ENCODE data around the gene VAV3. TPM values are rescaled to one million over a fixed set of nuclear protein-coding genes. Genes with fewer than 3 reads are reported as not detected.

Gene VAV3
- total and polyA plus RNA-seq, 2 experiments from 2014 or later: under 0.01 to 0.24 TPM

GRCh38 chr1:107789817-107790524, 175.0 kb downstream of the VAV3 start:
- no peak for DNase-seq
- in situ Hi-C loops (cut with MboI): loop anchor here (5.0 kb wide), 1 partner anchor 337 kb away; no protein-coding TSS in a partner anchor
- no peak overlapping the region for H3K4me3 ChIP-seq
- H3K27ac ChIP-seq: no peak overlapping the region
- 93 to 94% methylated on average over 3 of the region's 3 CpGs for WGBS, 2 experiments (ENCODE audit: low coverage in 1 of 2, low lambda C conversion rate in 2 of 2, missing lambda C conversion rate in 2 of 2)
- TF ChIP-seq EZH2phosphoT487 (IDR thresholded peaks at IDR 0.05; ENCODE audit: insufficient read depth, low read depth) (no peak), EZH2 (IDR thresholded peaks at IDR 0.05; ENCODE audit: insufficient read depth, poor library complexity, severe bottlenecking) (no peak)
- no peaks in the 10 kb centered on the region for H3K36me3 ChIP-seq (ENCODE audit: low read depth)
- no peaks in the 10 kb centered on the region for H3K9me2 ChIP-seq (ENCODE audit: insufficient read depth)
- H3K79me2 ChIP-seq (ENCODE audit: insufficient read depth): no peaks in the 10 kb centered on the region
- H4K20me1 ChIP-seq (ENCODE audit: insufficient read depth): no peaks in the 10 kb centered on the region
- H2AFZ ChIP-seq: no peak overlapping the region
- no peaks in the 10 kb centered on the region for H3K4me1 ChIP-seq (ENCODE audit: insufficient read depth)
- peaks cover 4% of the 10 kb centered on the region; the same call in 1 of the 2 replicates for H3K27me3 ChIP-seq (replicated peaks; ENCODE audit: insufficient read depth)
- H3K9me3 ChIP-seq (ENCODE audit: low read depth): no peaks in the 10 kb centered on the region
- no peak overlapping the region for H3K4me2 ChIP-seq (ENCODE audit: unreplicated experiment)
- H3F3A ChIP-seq (ENCODE audit: insufficient read depth): no peaks in the 10 kb centered on the region
- no peak overlapping the region for H3K9ac ChIP-seq

DNA sequence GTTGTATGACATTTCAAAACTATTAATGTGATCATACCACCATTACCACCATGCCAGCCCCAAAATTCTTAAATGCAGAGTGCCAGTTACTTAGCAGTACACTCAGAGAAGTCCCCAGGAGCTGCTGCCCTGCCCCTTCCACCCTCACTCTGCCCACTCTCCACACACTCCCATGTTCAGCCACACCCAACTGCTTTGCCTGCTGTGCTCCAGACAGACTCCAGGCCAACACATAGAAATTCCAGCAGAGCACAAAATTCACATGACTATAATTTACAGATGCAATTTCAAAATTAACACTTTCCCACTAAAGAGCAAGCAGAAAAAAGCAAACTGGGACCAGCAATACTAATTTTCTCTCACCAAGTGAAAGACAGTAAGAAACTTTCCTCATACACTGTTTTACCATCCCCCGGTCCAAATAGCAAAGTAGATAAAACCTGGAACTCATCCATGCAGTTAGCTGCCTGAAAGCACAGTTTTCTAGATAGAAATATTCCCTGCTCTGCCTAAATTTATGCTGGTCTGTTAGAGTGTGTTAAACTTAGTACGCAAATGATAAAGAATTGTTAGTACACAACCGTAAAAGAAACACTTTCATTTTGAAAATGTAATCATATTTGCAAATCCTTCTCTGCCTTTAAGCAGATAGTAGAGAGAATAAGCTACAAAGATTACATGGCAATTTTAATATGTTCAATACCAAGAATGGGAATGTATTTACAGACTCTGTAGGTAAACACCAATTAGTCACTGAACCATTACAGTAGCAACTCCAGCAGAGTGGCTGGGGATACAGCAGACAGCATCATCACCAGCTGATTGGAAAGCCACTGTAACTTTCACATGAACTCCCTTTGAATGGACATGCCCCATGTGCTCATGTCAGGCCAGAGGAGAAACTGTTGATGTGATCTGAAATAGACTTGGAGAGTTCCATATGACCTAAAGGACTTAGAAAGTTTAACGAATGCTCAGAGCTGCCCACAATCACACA, 176.5 kb downstream of the VAV3 start:
- WGBS, 2 experiments (ENCODE audit: low coverage in 1 of 2, low lambda C conversion rate in 2 of 2, missing lambda C conversion rate in 2 of 2): 48 to 49% methylated on average over 4 of the region's 4 CpGs
- peak; percentile 16 for DNase-seq
- Histone ChIP-seq H3K27ac (no peak overlapping the region), H3K9ac (no peak overlapping the region), H3K9me2 (ENCODE audit: insufficient read depth) (no peaks in the 10 kb centered on the region), H2AFZ (0 out of 2 replicates have a peak overlapping the region, but pooled peaks have one; percentile 2), H3K27me3 (replicated peaks; ENCODE audit: insufficient read depth) (no peaks in the 10 kb centered on the region), H3K36me3 (ENCODE audit: low read depth) (no peaks in the 10 kb centered on the region), H3K4me2 (ENCODE audit: unreplicated experiment) (no peak overlapping the region), H3K4me1 (ENCODE audit: insufficient read depth) (no peaks in the 10 kb centered on the region), H3K9me3 (ENCODE audit: low read depth) (no peaks in the 10 kb centered on the region), H3K79me2 (ENCODE audit: insufficient read depth) (no peaks in the 10 kb centered on the region), H4K20me1 (ENCODE audit: insufficient read depth) (no peaks in the 10 kb centered on the region), H3K4me3 (0 out of 2 replicates have a peak overlapping the region, but pooled peaks have one; percentile 18), H3F3A (ENCODE audit: insufficient read depth) (no peaks in the 10 kb centered on the region)
- TF ChIP-seq EZH2 (IDR thresholded peaks at IDR 0.05; ENCODE audit: insufficient read depth, poor library complexity, severe bottlenecking) (no peak), EZH2phosphoT487 (IDR thresholded peaks at IDR 0.05; ENCODE audit: insufficient read depth, low read depth) (no peak)
- in situ Hi-C loops (cut with MboI): loop anchor here (5.0 kb wide), 1 partner anchor 339 kb away; no protein-coding TSS in a partner anchor

- TF ChIP-seq EZH2phosphoT487 (IDR thresholded peaks at IDR 0.05; ENCODE audit: insufficient read depth, low read depth) (no peak), EZH2 (IDR thresholded peaks at IDR 0.05; ENCODE audit: insufficient read depth, poor library complexity, severe bottlenecking) (no peak)
- H4K20me1 ChIP-seq (ENCODE audit: insufficient read depth): no peaks in the 10 kb centered on the region
Measured at GRCh38 chr1:107787299-107787698, 177.7 kb downstream of the VAV3 start.

GRCh38 chr1:107786203-107786845, 178.7 kb downstream of the VAV3 start:
- Histone ChIP-seq H3K79me2 (ENCODE audit: insufficient read depth) (no peaks in the 10 kb centered on the region), H3K4me1 (ENCODE audit: insufficient read depth) (no peaks in the 10 kb centered on the region), H2AFZ (no peak overlapping the region), H3K27me3 (replicated peaks; ENCODE audit: insufficient read depth) (no peaks in the 10 kb centered on the region), H4K20me1 (ENCODE audit: insufficient read depth) (no peaks in the 10 kb centered on the region), H3K9ac (no peak overlapping the region), H3K4me2 (ENCODE audit: unreplicated experiment) (no peak overlapping the region), H3K27ac (no peak overlapping the region), H3K36me3 (ENCODE audit: low read depth) (no peaks in the 10 kb centered on the region), H3F3A (ENCODE audit: insufficient read depth) (no peaks in the 10 kb centered on the region), H3K4me3 (no peak overlapping the region), H3K9me3 (ENCODE audit: low read depth) (no peaks in the 10 kb centered on the region), H3K9me2 (ENCODE audit: insufficient read depth) (no peaks in the 10 kb centered on the region)
- in situ Hi-C loops (cut with MboI): loop anchor here (5.0 kb wide), 1 partner anchor 341 kb away; no protein-coding TSS in a partner anchor
- TF ChIP-seq EZH2phosphoT487 (IDR thresholded peaks at IDR 0.05; ENCODE audit: insufficient read depth, low read depth) (no peak), EZH2 (IDR thresholded peaks at IDR 0.05; ENCODE audit: insufficient read depth, poor library complexity, severe bottlenecking) (no peak)
- no peak for DNase-seq
- WGBS, 2 experiments (ENCODE audit: low coverage in 1 of 2, low lambda C conversion rate in 2 of 2, missing lambda C conversion rate in 2 of 2): 79 to 82% methylated on average over 5 of the region's 5 CpGs

More at GRCh38 chr1:107787299-107787698, 177.7 kb downstream of the VAV3 start:
- Histone ChIP-seq H3K27ac (no peak overlapping the region), H3K27me3 (replicated peaks; ENCODE audit: insufficient read depth) (no peaks in the 10 kb centered on the region), H3K36me3 (ENCODE audit: low read depth) (no peaks in the 10 kb centered on the region), H3K9ac (no peak overlapping the region), H3K4me2 (ENCODE audit: unreplicated experiment) (no peak overlapping the region), H3K4me1 (ENCODE audit: insufficient read depth) (no peaks in the 10 kb centered on the region), H3K9me3 (ENCODE audit: low read depth) (no peaks in the 10 kb centered on the region), H3K4me3 (no peak overlapping the region), H2AFZ (no peak overlapping the region), H3F3A (ENCODE audit: insufficient read depth) (no peaks in the 10 kb centered on the region), H3K9me2 (ENCODE audit: insufficient read depth) (no peaks in the 10 kb centered on the region), H3K79me2 (ENCODE audit: insufficient read depth) (no peaks in the 10 kb centered on the region)
- 74 to 91% methylated on average over 2 of the region's 2 CpGs for WGBS, 2 experiments (ENCODE audit: low coverage in 1 of 2, low lambda C conversion rate in 2 of 2, missing lambda C conversion rate in 2 of 2)
- peak; percentile 3 for DNase-seq
- in situ Hi-C loops (cut with MboI): loop anchor here (5.0 kb wide), 1 partner anchor 340 kb away; no protein-coding TSS in a partner anchor
